Umbilical cord (tissue), 2 donors: ENCODE results near the gene GCNT1. TPM values are rescaled to one million over a fixed set of nuclear protein-coding genes. Genes with fewer than 3 reads are reported as not detected.
"Not testable (repeated sequence)": the region's sequence is repeated elsewhere in the genome, so short reads cannot be mapped to it uniquely, and the experiment has no call there.

Experiments used
- DNase-seq: peaks from one replicate; pipeline ENCODE4 v3.0.0-alpha.2; 2015; ENCODE audit warnings: low spot score
- total RNA-seq: library from RNA; depleted of rRNA; stranded (reverse); fragments of >200 nt; gene quantifications from one replicate; pipeline ENCODE4 v1.2.3, GENCODE V29; 2014; ENCODE audit warnings: low replicate concordance; ENCODE audit not compliant: insufficient read depth

Gene GCNT1
- total RNA-seq, 1 donor from 2014 or later, result 36.4 TPM

- DNase-seq, result peak; percentile 1
These were observed 31.4 kb downstream of the GCNT1 start for GRCh38 chr9:76490249-76490990.

DNA sequence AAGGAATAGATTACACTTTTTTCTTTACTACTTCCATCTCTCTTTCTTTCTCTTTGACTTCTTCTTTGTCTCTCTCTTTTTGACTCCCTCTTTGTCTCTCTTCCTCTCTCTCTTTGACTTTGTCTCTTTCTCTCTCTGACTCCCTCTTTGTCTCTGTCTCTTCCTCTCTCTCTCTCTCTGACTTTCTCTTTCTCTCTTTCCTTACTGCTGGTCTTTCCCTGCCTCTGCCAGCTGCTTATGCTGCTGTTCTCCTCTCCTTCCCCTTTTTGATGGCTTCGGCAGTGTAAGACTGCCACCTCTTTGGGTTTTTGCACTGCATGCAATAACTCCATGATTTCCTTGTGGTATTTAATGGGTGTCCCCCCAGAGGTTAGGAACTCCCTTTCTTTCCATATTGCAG, 32.1 kb downstream of the GCNT1 start:
- not testable (repeated sequence) for DNase-seq

DNA sequence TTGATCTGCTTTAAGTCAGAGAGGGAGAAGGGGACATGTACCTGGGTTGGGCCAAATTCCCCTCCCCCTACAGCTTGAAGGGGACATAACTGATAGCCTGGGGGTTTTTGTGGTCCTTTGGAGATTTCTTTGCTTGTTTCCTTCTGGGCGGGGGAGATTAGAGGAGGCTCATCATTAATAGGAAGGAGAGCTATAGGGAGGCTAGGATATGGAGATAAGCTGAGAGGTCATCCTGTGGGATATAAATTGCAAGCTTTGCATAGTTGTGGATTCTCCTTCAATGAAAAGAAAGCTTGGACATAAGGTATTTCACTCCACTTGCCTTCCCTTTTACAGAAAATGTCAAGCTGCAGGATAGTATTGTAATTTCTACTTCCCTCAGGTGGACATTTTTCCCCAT, 34.5 kb downstream of the GCNT1 start:
- DNase-seq, result not testable (repeated sequence)

DNA sequence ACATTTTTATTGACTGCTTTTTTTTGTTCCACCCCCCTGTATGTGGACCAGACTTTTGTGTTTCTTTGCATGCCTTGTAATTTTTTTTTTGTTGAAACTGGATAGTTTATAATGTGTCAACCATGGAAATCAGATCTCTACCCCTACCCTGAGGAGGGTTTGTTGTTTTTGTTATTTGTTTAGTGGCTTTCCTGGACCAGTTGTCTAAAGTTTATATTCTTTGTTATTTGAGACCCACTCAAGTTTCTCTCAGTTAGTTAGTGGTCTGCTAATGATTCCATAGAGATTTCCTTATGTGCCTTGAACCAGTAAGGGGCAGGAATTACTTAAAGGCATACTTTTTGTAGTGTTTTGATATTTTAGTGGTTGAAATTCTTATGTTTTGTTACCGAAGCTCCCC, 41.1 kb downstream of the GCNT1 start:
- no peak for DNase-seq

GRCh38 chr9:76502746-76503145, 43.8 kb downstream of the GCNT1 start:
- no peak for DNase-seq

DNA sequence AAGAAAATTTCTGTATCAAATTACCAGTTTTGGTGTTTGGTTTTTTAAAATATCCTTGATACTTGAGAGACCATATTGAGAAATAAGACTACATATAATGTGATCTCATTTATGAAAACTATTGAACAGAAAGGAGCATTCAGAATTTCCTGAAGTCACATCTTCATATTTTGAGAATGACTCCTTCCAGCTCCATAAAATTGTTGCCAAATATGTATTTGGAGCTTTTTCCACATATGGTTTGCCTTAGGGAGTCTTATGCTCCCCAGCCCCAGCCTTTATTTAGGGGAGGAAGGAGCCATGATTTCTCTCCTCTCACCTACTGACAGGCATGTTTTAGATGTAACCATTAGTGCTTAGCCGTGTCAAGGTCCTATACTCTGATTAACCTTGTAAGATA, 51.1 kb downstream of the GCNT1 start:
- DNase-seq, result no peak

DNA sequence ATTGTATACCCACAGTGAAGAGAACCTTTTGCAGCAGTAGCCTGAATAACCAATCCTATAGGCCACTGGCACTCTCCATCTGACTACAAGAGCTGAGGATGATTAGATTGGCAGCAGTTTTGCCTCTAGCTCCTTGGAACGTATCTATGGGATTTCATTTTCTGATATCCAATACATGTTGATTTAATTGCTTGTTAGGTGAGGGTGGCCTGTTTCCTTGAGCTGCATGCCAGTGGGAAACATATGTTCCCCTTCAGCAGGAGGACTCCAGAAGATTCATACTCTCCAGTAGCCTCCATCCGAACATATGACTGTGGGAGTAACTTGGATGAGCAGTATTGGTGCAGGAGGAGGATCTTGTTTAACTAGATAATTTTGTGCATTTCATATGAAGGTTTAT, 51.5 kb downstream of the GCNT1 start:
- DNase-seq, result no peak

DNA sequence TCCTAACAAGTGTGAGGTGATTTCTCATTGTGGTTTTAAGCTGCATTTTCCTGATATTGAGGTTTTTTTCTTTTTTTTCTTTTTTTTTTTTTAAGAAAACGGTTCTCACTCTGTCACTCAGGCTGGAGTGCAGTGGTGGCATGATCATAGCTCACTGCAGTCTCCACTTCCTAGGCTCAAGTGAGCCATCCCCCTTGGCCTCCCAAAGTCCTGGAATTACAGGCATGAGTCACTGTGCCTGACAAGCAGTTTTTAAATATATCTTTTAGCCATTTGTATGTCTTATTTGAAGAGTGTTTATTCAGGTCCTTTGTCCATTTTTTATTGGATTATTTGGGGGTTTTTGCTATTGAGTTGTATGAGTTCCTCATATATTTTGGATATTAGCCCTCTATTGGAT, 53.8 kb downstream of the GCNT1 start:
- peak; percentile 35 for DNase-seq

DNA sequence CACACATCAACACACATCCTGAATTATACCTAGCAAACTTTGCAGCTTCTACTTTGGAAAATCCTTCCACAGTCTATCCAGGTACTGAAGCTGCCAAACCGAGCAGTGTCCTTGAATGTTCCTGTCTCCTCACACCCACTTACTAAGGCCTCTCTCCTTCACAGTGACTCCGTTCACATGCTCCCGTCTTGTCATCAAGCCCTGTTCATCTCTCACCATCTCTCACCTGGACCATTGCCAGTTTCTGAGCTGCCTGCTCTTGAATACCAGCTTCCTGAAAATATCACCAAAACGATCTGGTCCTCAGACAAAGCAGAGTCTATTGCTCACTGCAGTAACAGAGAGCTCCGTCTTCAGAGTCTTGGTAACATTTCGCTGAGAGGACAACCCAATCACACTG, 57.4 kb downstream of the GCNT1 start:
- no peak for DNase-seq

- DNase-seq, result no peak
These were observed 57.9 kb downstream of the GCNT1 start for GRCh38 chr9:76516871-76517270.

GRCh38 chr9:76519075-76519835, 60.3 kb downstream of the GCNT1 start:
- no peak for DNase-seq

DNA sequence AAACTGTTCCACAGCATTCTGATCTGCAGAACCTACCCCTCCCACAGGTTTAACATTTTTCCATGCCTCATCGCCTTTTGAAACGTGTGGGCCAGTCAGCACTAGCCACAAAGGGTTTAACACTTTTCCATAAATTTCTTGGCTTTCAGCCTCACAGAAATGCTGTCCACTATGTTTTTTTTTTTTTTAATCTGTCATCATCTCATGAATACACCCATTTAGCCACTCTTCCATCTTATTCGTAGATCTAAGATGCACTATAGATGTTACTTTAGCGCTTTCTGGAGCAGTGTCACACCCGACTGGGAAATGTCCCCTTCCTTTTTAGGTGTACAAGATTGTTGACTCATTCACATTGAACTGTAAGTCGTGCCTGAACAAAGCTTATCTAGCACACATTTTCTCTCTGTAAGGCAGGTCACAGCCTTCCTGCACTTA, 62.3 kb downstream of the GCNT1 start:
- DNase-seq, result no peak

GRCh38 chr9:76521906-76522305, 62.9 kb downstream of the GCNT1 start:
- no peak for DNase-seq

DNA sequence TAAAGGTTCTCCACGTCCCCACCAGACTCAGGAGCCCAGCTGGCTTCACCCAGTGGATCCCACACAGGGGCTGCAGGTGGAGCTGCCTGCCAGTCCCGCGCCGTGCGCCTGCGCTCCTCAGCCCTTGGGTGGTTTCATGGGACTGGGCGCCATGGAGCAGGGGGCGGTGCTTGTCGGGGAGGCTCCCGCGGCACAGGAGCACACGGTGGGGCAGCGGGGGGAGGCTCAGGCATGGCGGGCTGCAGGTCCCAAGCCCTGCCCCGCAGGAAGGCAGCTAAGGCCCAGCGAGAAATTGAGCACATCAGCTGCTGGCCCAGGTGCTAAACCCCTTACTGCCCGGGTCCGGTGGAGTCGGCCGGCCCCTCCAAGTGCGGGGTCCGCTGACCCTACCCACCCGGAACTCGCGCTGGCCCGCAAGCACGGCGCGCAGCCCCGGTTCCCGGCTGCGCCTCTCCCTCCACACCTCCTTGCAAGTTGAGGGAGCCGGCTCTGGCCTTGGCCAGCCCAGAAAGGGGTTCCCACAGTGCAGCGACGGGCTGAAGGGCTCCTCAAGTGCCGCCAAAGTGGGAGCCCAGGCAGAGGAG, 64.7 kb downstream of the GCNT1 start:
- DNase-seq, result not testable (repeated sequence)

GRCh38 chr9:76525196-76525595, 66.2 kb downstream of the GCNT1 start:
- DNase-seq, result no peak

DNA sequence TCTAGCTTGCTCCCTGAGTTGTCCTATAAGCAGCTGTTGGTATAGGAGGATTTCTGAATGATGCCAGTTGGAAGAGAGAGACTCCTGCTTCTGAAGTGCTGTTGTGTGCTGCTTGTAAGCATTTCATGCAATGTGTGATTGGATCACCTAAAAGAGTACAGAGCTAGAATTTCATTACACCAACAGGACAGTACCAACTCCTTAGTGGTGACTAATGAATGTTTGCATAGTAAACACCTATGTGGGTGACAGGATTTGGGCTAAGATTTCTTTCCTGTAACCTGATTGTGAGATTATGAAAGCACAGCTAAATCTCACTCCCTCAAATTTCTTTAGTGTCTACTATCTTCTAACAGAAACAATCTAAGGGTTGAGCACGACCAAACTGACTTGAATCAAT, 67.0 kb downstream of the GCNT1 start:
- DNase-seq, result no peak

GRCh38 chr9:76528056-76528455, 69.1 kb downstream of the GCNT1 start:
- DNase-seq, result no peak

- no peak for DNase-seq
These were observed 69.7 kb downstream of the GCNT1 start for GRCh38 chr9:76528642-76529190.

DNA sequence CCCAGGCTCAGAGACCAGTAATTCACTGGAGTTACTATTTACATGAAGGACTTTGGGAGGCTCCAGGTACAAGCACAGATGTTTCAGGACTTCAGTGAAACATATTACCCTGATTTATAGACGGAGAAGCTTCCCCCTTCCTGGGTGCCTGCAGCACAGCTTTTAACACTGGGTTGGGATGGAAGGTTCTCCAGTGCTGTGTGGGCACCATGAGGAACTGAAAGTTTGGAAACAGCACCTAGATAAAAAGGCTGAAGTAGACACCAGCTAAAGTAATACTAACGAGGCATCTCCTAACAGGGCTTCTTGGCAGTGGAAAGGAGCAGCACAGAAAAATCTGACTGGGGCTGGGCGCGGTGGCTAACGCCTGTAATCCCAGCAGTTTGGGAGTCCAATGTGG, 70.7 kb downstream of the GCNT1 start:
- no peak for DNase-seq

DNA sequence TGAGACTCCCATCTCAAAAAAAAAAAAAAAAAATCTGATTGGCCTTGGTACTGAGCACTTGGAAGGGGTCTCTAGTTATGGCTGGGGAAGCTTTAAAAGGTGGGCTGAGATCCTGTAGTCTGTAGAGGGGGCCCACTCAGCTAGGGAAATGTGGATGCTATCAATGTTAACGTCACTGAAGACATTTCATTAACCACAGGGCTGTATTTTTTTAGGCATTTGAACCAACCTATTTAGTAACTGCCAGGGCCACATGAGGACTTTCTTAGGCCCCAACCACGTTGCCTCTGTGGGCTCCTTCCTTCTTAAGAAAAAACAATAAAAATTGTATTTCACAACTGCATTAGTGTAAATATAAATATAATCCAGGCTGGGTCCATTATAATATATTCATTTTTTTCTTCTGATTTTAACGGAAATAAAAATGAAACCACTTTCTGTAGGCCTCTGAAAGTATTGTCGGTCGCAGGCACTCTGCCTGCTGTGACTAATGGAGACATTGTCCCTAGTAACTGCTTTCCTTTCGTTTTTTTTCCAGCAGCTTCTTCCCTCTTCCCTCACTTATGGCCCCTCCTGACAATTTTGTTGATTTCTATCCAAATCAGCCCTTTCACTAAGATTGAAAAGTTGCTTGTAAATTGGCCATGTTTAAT, 71.6 kb downstream of the GCNT1 start:
- no peak for DNase-seq

GRCh38 chr9:76531231-76531780, 72.3 kb downstream of the GCNT1 start:
- DNase-seq, result no peak

GRCh38 chr9:76532877-76533276, 73.9 kb downstream of the GCNT1 start:
- DNase-seq, result not testable (repeated sequence)
